Panc1 (cell line): Measurements from ENCODE around the gene HPN. TPM values are rescaled to one million over a fixed set of nuclear protein-coding genes. Genes with fewer than 3 reads are reported as not detected.

Experiments used
- ATAC-seq: fragments of 200-7000 bp; cut with Tn5 transposase; 2 replicates; pipeline ENCODE4 v1.9.1; 2020; ENCODE audit warnings: mild to moderate bottlenecking, moderate library complexity
- BruUV-seq: library from RNA; stranded (reverse); fragments of 400-500 nt; replicated peaks from 2 replicates; lab custom pipeline; 2021; lab: Mats Ljungman, UMichigan
- CTCF ChIA-PET: fragments of 300-600 bp; sonication (Branson Sonifier 250); formaldehyde crosslinking; loops from one replicate; lab custom pipeline; 2022; ENCODE audit warnings: antibody characterized with exemption; lab: Charles Lee
- POLR2A ChIA-PET: fragments of 300-600 bp; sonication (Branson Sonifier 250); formaldehyde crosslinking; loops from one replicate; lab custom pipeline; 2022; ENCODE audit warnings: antibody characterized with exemption; lab: Charles Lee
- DNase-seq: peaks from one replicate; pipeline ENCODE4 v3.0.0-alpha.2; 2010; ENCODE audit warnings: low read depth, low spot score
- H3K27ac ChIP-seq: 2 replicates; pipeline ENCODE4 v1.5.1; 2011; ENCODE audit warnings: mild to moderate bottlenecking, low read length, inconsistent platforms
- H3K27me3 ChIP-seq: fragments of 200-500 bp; sonication (Bioruptor generic); 2 replicates; pipeline ENCODE4 v1.6.0; 2014; ENCODE audit warnings: low read length, inconsistent platforms; ENCODE audit not compliant: control insufficient read depth, insufficient read depth
- H3K36me3 ChIP-seq: fragments of 200-500 bp; sonication (Bioruptor generic); 2 replicates; pipeline ENCODE4 v1.5.1; 2014; ENCODE audit warnings: inconsistent platforms, mild to moderate bottlenecking, low read length, moderate library complexity; ENCODE audit not compliant: control insufficient read depth, insufficient read depth
- H3K4me1 ChIP-seq: 2 replicates; pipeline ENCODE4 v1.5.1; 2011; ENCODE audit warnings: inconsistent platforms, mild to moderate bottlenecking, low read length, moderate library complexity; ENCODE audit not compliant: control insufficient read depth, insufficient read depth
- H3K4me3 ChIP-seq, 2 experiments: 2 replicates each; pipeline ENCODE4 v1.5.1; 2011 to 2012; ENCODE audit warnings: low read depth in 2 of 2, low read length in 2 of 2, mild to moderate bottlenecking in 2 of 2, inconsistent platforms in 1 of 2, moderate library complexity in 1 of 2
- H3K9me3 ChIP-seq: fragments of 200-500 bp; sonication (Bioruptor generic); 2 replicates; pipeline ENCODE4 v1.5.1; 2014; ENCODE audit warnings: low read depth, mild to moderate bottlenecking, inconsistent platforms, low read length, moderate library complexity; ENCODE audit not compliant: control insufficient read depth, insufficient read depth
- CTCF ChIP-seq: fragments of 450-650 bp; IDR thresholded peaks from 2 replicates; pipeline ENCODE4 v1.5.1; 2017; ENCODE audit warnings: mild to moderate bottlenecking
- POLR2AphosphoS5 ChIP-seq: IDR thresholded peaks from 2 replicates; pipeline ENCODE4 v1.6.1; 2012; ENCODE audit warnings: mild to moderate bottlenecking, low read depth, low read length, moderate library complexity
- REST ChIP-seq, 2 experiments: IDR thresholded peaks; 2 replicates each; pipeline ENCODE4 v1.6.1; 2011 to 2012; ENCODE audit warnings: low read depth in 2 of 2, control low read depth in 1 of 2, low read length in 1 of 2, mild to moderate bottlenecking in 1 of 2, moderate library complexity in 1 of 2; ENCODE audit not compliant: insufficient read depth in 1 of 2
- SIN3A ChIP-seq: IDR thresholded peaks from 2 replicates; pipeline ENCODE4 v1.6.1; 2012; ENCODE audit warnings: low read depth, mild to moderate bottlenecking, low read length, moderate library complexity, borderline replicate concordance; ENCODE audit not compliant: insufficient read depth
- TCF7L2 ChIP-seq: IDR thresholded peaks from 2 replicates; pipeline ENCODE4 v1.6.1; 2011; ENCODE audit warnings: mild to moderate bottlenecking, low read depth, low read length, inconsistent platforms
- in situ Hi-C: cut with HindIII; loops from 2 replicates; pipeline ENCODE4 v1.10.0; 2016; ENCODE audit warnings: low sequenced_read_pairs, low pct_unique_long_range_greater_than_20kb
- intact Hi-C: fragments of 100-400 bp; cut with micrococcal nuclease; formaldehyde crosslinking; loops from one replicate; pipeline ENCODE4 v1.10.0; 2022; ENCODE audit not compliant: unreplicated experiment
- total RNA-seq: library from RNA; stranded (reverse); gene quantifications from one replicate; pipeline ENCODE4 v1.2.1, GENCODE V29; 2021; ENCODE audit not compliant: unreplicated experiment

The HPN gene
- total RNA-seq, 1 experiment from 2014 or later = 0.08 TPM

- Histone ChIP-seq H3K36me3 (no peaks in the 10 kb centered on the region), H3K27me3 (0 out of 2 replicates have a peak, but pooled peaks cover 2% of the 10 kb centered on the region), H3K4me3 (peak within 1 kb of the TSS in 1 of 2 experiments; percentile 33; a peak in 2 of 4 replicates), H3K27ac (no peak within 1 kb of the TSS), H3K4me1 (no peaks in the 10 kb centered on the region), H3K9me3 (no peaks in the 10 kb centered on the region)
- in situ Hi-C loops (no loop called here), intact Hi-C loops (no loop called here)
- ChIA-PET CTCF (interaction anchor here (0.6 to 1.3 kb wide), 4 partner anchors 20 to 326 kb away, joined by 3 to 6 read pairs (median 4); partner anchors contain the start of gene LGI4), POLR2A (no interaction called here)
- TF ChIP-seq SIN3A (no peak), POLR2AphosphoS5 (no peak), TCF7L2 (no peak), CTCF (no peak), REST (IDR thresholded peaks at IDR 0.05; ENCODE audit: insufficient read depth in 1 of 2, low read depth in 2 of 2, low read length in 1 of 2) (no peak)
- ATAC-seq (no peak), DNase-seq (no peak)
- BruUV-seq = no TSS peak
Observed at GRCh38 chr19:35115177-35115951, 73.8 kb downstream of the HPN start, which contains the start of gene FXYD3. FXYD3 (plus strand) TSS chr19:35115823; CDS start chr19:35119377, 3,554 bp downstream.

Other genes with a start within 250 kb of the HPN start
- gene ZNF30, start 114.8 kb upstream of the HPN start, total RNA-seq = 5.3 TPM
- gene ZNF792, start 77.5 kb upstream of the HPN start, total RNA-seq = 1.8 TPM
- gene GRAMD1A, start 41.4 kb upstream of the HPN start, total RNA-seq = 69.9 TPM
- 4.6 TPM for gene SCN1B, start 11.3 kb upstream of the HPN start, total RNA-seq
- gene FXYD3, start 74.1 kb downstream of the HPN start, total RNA-seq = not detected
- 0.18 TPM for gene LGI4, start 93.3 kb downstream of the HPN start, total RNA-seq
- not detected for gene FXYD1, start 97.1 kb downstream of the HPN start, total RNA-seq
- gene FXYD7, start 101.5 kb downstream of the HPN start, total RNA-seq = not detected
- gene FXYD5, start 113.0 kb downstream of the HPN start, total RNA-seq = 33.6 TPM
- not detected for gene FAM187B, start 187.0 kb downstream of the HPN start, total RNA-seq
- gene LSR, start 207.3 kb downstream of the HPN start, total RNA-seq = 64.7 TPM
- gene USF2, start 227.2 kb downstream of the HPN start, total RNA-seq = 121 TPM
- 0.31 TPM for gene HAMP, start 240.8 kb downstream of the HPN start, total RNA-seq